ENCODE results near the gene CTTNBP2. TPM values are rescaled to one million over a fixed set of nuclear protein-coding genes. Genes with fewer than 3 reads are reported as not detected.

Gene CTTNBP2
- total RNA-seq, 1 experiment from 2014 or later = 0.38 TPM

DNA sequence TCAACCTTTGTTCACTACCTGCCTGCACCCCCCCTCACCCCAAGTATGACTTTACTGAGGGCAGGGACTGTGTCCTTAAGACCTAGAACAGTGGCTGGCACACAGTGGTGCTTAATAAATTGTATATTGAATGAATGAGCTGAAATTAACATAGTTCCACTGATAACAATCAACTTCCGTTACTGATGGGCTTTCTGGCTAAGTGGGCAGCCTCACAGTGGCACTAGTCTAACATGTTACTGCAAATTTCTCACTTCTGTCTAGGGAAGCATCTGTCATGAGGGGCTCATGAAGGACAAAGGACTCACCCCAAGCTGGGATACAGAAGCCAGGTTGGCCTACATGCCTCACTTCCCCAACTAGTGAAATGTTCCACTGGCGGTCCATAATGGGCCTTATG, 79.3 kb downstream of the CTTNBP2 start:
- Histone ChIP-seq H3K9me3 (replicated peaks) (no peaks in the 10 kb centered on the region), H3K27ac (no peak overlapping the region), H3K36me3 (no peaks in the 10 kb centered on the region), H3K27me3 (peaks cover 27% of the 10 kb centered on the region), H3K4me3 (no peak overlapping the region), H3K4me1 (no peaks in the 10 kb centered on the region)
- DNase-seq = no peak

GRCh38 chr7:117793521-117793920, 79.7 kb downstream of the CTTNBP2 start:
- no peak overlapping the region for H3K4me3 ChIP-seq
- no peaks in the 10 kb centered on the region for H3K36me3 ChIP-seq
- H3K27ac ChIP-seq = no peak overlapping the region
- peaks cover 27% of the 10 kb centered on the region for H3K27me3 ChIP-seq
- H3K9me3 ChIP-seq (replicated peaks) = no peaks in the 10 kb centered on the region
- DNase-seq = no peak
- no peaks in the 10 kb centered on the region for H3K4me1 ChIP-seq

DNA sequence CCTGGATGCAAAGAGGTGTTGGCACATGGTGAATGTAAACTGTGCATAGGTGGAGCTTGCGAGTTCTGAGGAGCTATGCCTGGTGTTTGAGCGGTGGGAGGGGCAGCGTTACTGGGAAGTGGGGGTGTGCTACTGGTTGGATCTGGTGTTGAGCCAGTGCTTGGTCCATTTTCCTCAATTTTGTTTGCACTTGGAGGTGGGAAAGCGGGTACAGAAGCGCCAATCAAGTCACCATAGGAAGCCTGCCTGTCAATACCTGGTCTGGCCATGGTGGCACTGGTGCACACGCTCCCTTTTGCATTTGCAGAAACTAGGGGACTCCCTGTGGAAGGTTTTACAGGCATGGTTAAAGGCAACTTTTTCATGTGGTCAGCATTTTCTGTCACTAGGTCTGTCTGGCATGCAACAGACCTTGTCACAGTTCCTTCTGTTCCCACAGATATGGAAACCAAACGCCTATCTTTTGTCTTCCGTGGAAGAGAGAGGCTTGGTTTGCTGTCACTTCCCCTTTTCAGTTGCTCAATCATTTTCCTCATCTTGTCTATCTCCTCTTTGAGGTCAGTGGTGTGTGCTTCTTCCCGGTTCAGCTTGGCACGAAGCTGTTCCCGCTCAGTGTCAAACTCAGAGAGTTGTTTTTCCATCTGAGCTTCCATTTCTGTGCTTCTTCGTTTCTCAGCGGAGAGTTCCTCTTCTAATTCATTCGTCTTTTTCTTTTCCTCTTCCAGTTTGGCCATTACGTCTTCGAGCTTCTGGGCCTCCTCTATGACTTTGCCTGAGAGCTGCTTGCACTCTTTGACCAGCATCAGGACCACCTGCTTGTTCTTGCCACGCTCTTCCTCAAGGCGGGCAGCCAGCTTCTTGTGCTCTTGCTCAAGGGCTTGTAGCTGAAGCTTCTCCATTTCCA, 81.1 kb downstream of the CTTNBP2 start:
- no peak for DNase-seq
- no peaks in the 10 kb centered on the region for H3K4me1 ChIP-seq
- no peak overlapping the region for H3K4me3 ChIP-seq
- no peak overlapping the region for H3K27ac ChIP-seq
- H3K36me3 ChIP-seq = no peaks in the 10 kb centered on the region
- H3K9me3 ChIP-seq (replicated peaks) = no peaks in the 10 kb centered on the region
- peaks cover 33% of the 10 kb centered on the region for H3K27me3 ChIP-seq

GRCh38 chr7:117790731-117791130, 82.5 kb downstream of the CTTNBP2 start:
- DNase-seq = no peak
- H3K4me1 ChIP-seq = no peaks in the 10 kb centered on the region
- H3K9me3 ChIP-seq (replicated peaks) = no peaks in the 10 kb centered on the region
- no peak overlapping the region for H3K27ac ChIP-seq
- no peak overlapping the region for H3K4me3 ChIP-seq
- H3K36me3 ChIP-seq = no peaks in the 10 kb centered on the region
- H3K27me3 ChIP-seq = peaks cover 35% of the 10 kb centered on the region

GRCh38 chr7:117790251-117790650, 83.0 kb downstream of the CTTNBP2 start:
- no peak overlapping the region for H3K4me3 ChIP-seq
- H3K27ac ChIP-seq = no peak overlapping the region
- H3K27me3 ChIP-seq = peaks cover 30% of the 10 kb centered on the region
- no peaks in the 10 kb centered on the region for H3K4me1 ChIP-seq
- no peaks in the 10 kb centered on the region for H3K36me3 ChIP-seq
- no peaks in the 10 kb centered on the region for H3K9me3 ChIP-seq (replicated peaks)
- DNase-seq = no peak

GRCh38 chr7:117785431-117785830, 87.8 kb downstream of the CTTNBP2 start:
- no peak for DNase-seq

DNA sequence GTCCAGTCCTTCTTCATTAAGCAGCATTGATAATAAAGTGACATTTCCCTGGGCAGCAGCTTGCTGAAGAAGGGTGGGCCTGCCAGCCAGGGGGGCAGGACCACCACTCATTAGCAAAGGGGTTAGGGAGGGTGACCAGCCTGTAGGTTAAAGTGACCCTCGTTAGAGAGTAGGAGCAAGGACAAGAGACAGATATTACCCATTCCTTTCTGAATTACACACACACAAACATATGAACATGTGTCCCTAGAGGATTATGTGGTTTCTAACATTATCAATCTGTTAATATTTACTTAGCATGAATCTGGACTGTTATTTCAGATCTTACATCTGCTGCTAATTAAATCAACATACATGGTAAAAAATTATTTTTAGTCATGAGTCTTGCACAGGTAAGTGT, 88.9 kb downstream of the CTTNBP2 start:
- no peaks in the 10 kb centered on the region for H3K9me3 ChIP-seq (replicated peaks)
- no peak overlapping the region for H3K27ac ChIP-seq
- no peak for DNase-seq
- no peak overlapping the region for H3K4me3 ChIP-seq
- H3K4me1 ChIP-seq = no peaks in the 10 kb centered on the region
- peaks cover 14% of the 10 kb centered on the region; the same call in 1 of the 2 replicates for H3K27me3 ChIP-seq
- no peaks in the 10 kb centered on the region for H3K36me3 ChIP-seq

More at GRCh38 chr7:117785431-117785830, 87.8 kb downstream of the CTTNBP2 start:
- no peaks in the 10 kb centered on the region for H3K9me3 ChIP-seq (replicated peaks)
- H3K36me3 ChIP-seq = no peaks in the 10 kb centered on the region
- H3K27me3 ChIP-seq = peaks cover 22% of the 10 kb centered on the region; the same call in 1 of the 2 replicates
- no peak overlapping the region for H3K4me3 ChIP-seq
- H3K4me1 ChIP-seq = no peaks in the 10 kb centered on the region
- no peak overlapping the region for H3K27ac ChIP-seq

- H3K9me3 ChIP-seq (replicated peaks) = no peaks in the 10 kb centered on the region
- peaks cover 8% of the 10 kb centered on the region for H3K27me3 ChIP-seq
- H3K36me3 ChIP-seq = no peaks in the 10 kb centered on the region
- no peak for DNase-seq
- H3K4me3 ChIP-seq = no peak overlapping the region
- no peak overlapping the region for H3K27ac ChIP-seq
- no peaks in the 10 kb centered on the region for H3K4me1 ChIP-seq
These were observed 90.5 kb downstream of the CTTNBP2 start for GRCh38 chr7:117782761-117783160.

- Histone ChIP-seq H3K27me3 (peaks cover 1% of the 10 kb centered on the region), H3K4me3 (no peak overlapping the region), H3K36me3 (no peaks in the 10 kb centered on the region), H3K9me3 (replicated peaks) (no peaks in the 10 kb centered on the region), H3K4me1 (no peaks in the 10 kb centered on the region), H3K27ac (no peak overlapping the region)
- DNase-seq = no peak
These were observed 91.5 kb downstream of the CTTNBP2 start for GRCh38 chr7:117781707-117782106.

- Histone ChIP-seq H3K36me3 (no peaks in the 10 kb centered on the region), H3K4me1 (no peaks in the 10 kb centered on the region), H3K27me3 (no peaks in the 10 kb centered on the region; the same call in 1 of the 2 replicates), H3K4me3 (no peak overlapping the region), H3K9me3 (replicated peaks) (no peaks in the 10 kb centered on the region), H3K27ac (no peak overlapping the region)
- DNase-seq = no peak
These were observed 92.4 kb downstream of the CTTNBP2 start for GRCh38 chr7:117780832-117781231.

DNA sequence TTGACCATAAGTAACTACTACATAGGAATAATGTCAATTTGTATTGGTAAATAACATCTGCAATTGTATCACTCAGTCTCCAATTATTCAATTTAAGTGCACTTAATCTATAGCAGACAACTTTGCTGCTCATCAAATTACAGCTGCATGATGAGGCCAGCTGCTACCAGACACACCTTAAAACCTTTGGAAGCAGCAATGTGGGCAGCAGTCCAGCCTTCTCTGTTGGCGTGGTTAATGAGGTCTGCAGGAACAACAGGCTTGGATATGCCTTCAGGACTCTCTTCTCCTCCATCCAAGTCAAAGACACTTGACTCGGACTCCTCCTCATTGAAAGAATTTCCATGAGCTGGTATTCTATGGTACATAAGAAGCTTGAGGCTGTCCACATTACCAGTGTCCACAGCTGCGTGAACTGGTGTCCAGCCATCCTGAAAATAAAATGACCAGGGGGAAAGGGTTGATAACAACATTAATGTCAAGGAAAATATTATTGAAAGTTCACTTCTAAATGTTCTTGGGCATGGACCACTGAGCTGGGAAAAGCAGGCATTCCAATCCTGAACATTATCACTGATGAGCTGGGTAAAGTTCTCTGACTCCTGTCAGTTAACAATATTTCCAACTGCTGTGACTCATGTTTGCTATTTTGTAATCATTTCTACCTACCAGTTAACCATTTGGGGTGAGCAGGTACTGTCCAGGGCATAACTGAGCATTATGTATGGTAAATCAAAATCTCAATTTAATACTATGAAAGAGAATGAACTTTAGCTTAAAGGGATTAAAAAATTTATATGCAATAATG, 95.7 kb downstream of the CTTNBP2 start:
- H3K4me1 ChIP-seq = no peaks in the 10 kb centered on the region
- no peak overlapping the region for H3K4me3 ChIP-seq
- DNase-seq = peak in 1 of 2 experiments; percentile 7

DNA sequence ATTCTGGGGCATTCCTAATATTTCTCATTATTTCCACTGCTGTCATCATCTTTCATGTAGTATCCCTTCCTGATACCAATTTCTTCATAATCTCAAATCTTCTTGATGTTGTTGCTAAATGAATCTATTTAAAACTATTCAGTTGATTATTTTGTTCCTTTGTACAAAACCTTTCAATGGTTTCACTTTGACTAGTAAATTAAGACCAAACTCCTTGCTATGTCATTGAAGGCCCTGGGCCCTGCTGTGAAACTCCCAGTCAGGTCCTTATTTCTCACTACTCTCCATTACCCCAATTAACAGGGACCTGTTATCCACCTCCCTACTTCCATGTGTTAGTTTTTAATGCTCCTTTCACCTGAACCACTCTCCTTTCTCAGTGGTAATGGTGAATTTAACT, 97.0 kb downstream of the CTTNBP2 start:
- no peak overlapping the region for H3K27ac ChIP-seq
- no peak for DNase-seq

More for the DNA sequence above, 95.7 kb downstream of the CTTNBP2 start:
- Histone ChIP-seq H3K27ac (no peak overlapping the region), H3K27me3 (no peaks in the 10 kb centered on the region; the same call in 1 of the 2 replicates), H3K36me3 (no peaks in the 10 kb centered on the region), H3K9me3 (replicated peaks) (no peaks in the 10 kb centered on the region)

DNA sequence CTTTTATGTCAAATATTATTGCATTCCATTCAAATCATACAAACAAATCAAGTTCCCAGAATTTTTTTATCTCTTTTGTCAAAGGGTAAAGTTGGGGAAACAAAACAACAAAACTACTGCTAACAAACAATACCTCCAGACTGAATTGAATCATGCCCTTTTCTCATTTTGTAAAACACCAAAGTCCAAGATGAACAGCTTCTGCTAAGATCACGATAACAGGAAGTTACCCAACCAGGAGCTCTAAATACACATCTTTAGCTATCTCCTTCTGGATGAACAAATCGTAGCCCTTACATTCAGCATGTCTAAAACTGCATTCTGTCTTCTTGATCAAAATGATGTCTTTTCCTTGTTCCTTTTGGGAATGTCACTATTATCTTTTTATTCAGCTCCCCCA, 97.4 kb downstream of the CTTNBP2 start:
- Histone ChIP-seq H3K9me3 (replicated peaks) (no peaks in the 10 kb centered on the region), H3K27ac (no peak overlapping the region), H3K4me3 (no peak overlapping the region), H3K36me3 (no peaks in the 10 kb centered on the region), H3K4me1 (no peaks in the 10 kb centered on the region), H3K27me3 (no peaks in the 10 kb centered on the region; the same call in 1 of the 2 replicates)
- no peak for DNase-seq

More for the DNA sequence above, 97.0 kb downstream of the CTTNBP2 start:
- H3K4me3 ChIP-seq = no peak overlapping the region
- H3K9me3 ChIP-seq (replicated peaks) = no peaks in the 10 kb centered on the region
- H3K36me3 ChIP-seq = no peaks in the 10 kb centered on the region
- no peaks in the 10 kb centered on the region; the same call in 1 of the 2 replicates for H3K27me3 ChIP-seq
- no peaks in the 10 kb centered on the region for H3K4me1 ChIP-seq

GRCh38 chr7:117774943-117775342, 98.3 kb downstream of the CTTNBP2 start:
- no peaks in the 10 kb centered on the region for H3K36me3 ChIP-seq
- no peak overlapping the region for H3K27ac ChIP-seq
- no peaks in the 10 kb centered on the region for H3K4me1 ChIP-seq
- H3K4me3 ChIP-seq = no peak overlapping the region
- no peak for DNase-seq
- H3K27me3 ChIP-seq = no peaks in the 10 kb centered on the region; the same call in 1 of the 2 replicates
- H3K9me3 ChIP-seq (replicated peaks) = no peaks in the 10 kb centered on the region

- no peaks in the 10 kb centered on the region for H3K9me3 ChIP-seq (replicated peaks)
- H3K27me3 ChIP-seq = no peaks in the 10 kb centered on the region
- DNase-seq = no peak
- no peak overlapping the region for H3K27ac ChIP-seq
- H3K4me1 ChIP-seq = no peaks in the 10 kb centered on the region
- H3K4me3 ChIP-seq = no peak overlapping the region
- H3K36me3 ChIP-seq = no peaks in the 10 kb centered on the region
These were observed 100.8 kb downstream of the CTTNBP2 start for GRCh38 chr7:117772421-117772820.

Measured in SJCRH30 (cell line).